ENCODE measurements around the gene CENPU.
"Not testable (repeated sequence)": the region's sequence is repeated elsewhere in the genome, so short reads cannot be mapped to it uniquely, and the experiment has no call there.

The CENPU gene

GRCh38 chr4:184657144-184657543, 76.8 kb downstream of the CENPU start:
- peaks cover 4% of the 10 kb centered on the region for H3K36me3 Mint-ChIP-seq
- no peaks in the 10 kb centered on the region for H3K9me3 Mint-ChIP-seq
- H3K4me3 Mint-ChIP-seq: no peak overlapping the region
- ATAC-seq (ENCODE audit: low read depth) (no peak), DNase-seq (ENCODE audit: low spot score in 2 of 2) (no peak)
- H3K4me1 Mint-ChIP-seq: peaks cover 18% of the 10 kb centered on the region
- no peaks in the 10 kb centered on the region for H3K27me3 Mint-ChIP-seq
- no peak overlapping the region for H3K27ac Mint-ChIP-seq

- DNase-seq (ENCODE audit: low spot score in 2 of 2): no peak
- Mint-ChIP-seq H3K9me3 (no peaks in the 10 kb centered on the region), H3K4me3 (no peak overlapping the region), H3K36me3 (peaks cover 3% of the 10 kb centered on the region), H3K27ac (no peak overlapping the region), H3K4me1 (peaks cover 21% of the 10 kb centered on the region), H3K27me3 (no peaks in the 10 kb centered on the region)
- no peak for ATAC-seq (ENCODE audit: low read depth)
Measured at GRCh38 chr4:184655889-184656869, 77.7 kb downstream of the CENPU start.

- peaks cover 29% of the 10 kb centered on the region for H3K4me1 Mint-ChIP-seq
- peaks cover 2% of the 10 kb centered on the region for H3K36me3 Mint-ChIP-seq
- DNase-seq (ENCODE audit: low spot score in 2 of 2) (no peak), ATAC-seq (ENCODE audit: low read depth) (no peak)
- H3K9me3 Mint-ChIP-seq: no peaks in the 10 kb centered on the region
- no peak overlapping the region for H3K4me3 Mint-ChIP-seq
- H3K27ac Mint-ChIP-seq: no peak overlapping the region
- no peaks in the 10 kb centered on the region for H3K27me3 Mint-ChIP-seq
Measured at GRCh38 chr4:184653650-184654049, 80.2 kb downstream of the CENPU start.

GRCh38 chr4:184652681-184653080, 81.2 kb downstream of the CENPU start:
- not testable (repeated sequence) for H3K36me3 Mint-ChIP-seq; H3K27me3 Mint-ChIP-seq; DNase-seq (ENCODE audit: low spot score in 2 of 2); H3K27ac Mint-ChIP-seq; ATAC-seq (ENCODE audit: low read depth); H3K9me3 Mint-ChIP-seq; H3K4me3 Mint-ChIP-seq
- H3K4me1 Mint-ChIP-seq: peaks cover 38% of the 10 kb centered on the region

GRCh38 chr4:184651899-184652298, 82.0 kb downstream of the CENPU start:
- ATAC-seq (ENCODE audit: low read depth) (no peak), DNase-seq (ENCODE audit: low spot score in 2 of 2) (no peak)
- peaks cover 37% of the 10 kb centered on the region for H3K4me1 Mint-ChIP-seq
- H3K36me3 Mint-ChIP-seq: peaks cover 2% of the 10 kb centered on the region
- H3K4me3 Mint-ChIP-seq: no peak overlapping the region
- H3K27ac Mint-ChIP-seq: peak overlapping the region; percentile 32
- H3K9me3 Mint-ChIP-seq: no peaks in the 10 kb centered on the region
- H3K27me3 Mint-ChIP-seq: no peaks in the 10 kb centered on the region

- Mint-ChIP-seq H3K4me3 (peak overlapping the region; percentile 93), H3K4me1 (peaks cover 36% of the 10 kb centered on the region), H3K9me3 (no peaks in the 10 kb centered on the region), H3K27me3 (no peaks in the 10 kb centered on the region), H3K36me3 (peaks cover 2% of the 10 kb centered on the region), H3K27ac (peak overlapping the region; percentile 82)
- DNase-seq (ENCODE audit: low spot score in 2 of 2) (peak in 1 of 2 donors; percentile 6), ATAC-seq (ENCODE audit: low read depth) (no peak)
Measured at GRCh38 chr4:184649971-184650855, 83.7 kb downstream of the CENPU start.

GRCh38 chr4:184649026-184649970, 84.6 kb downstream of the CENPU start, which contains the start of the genes CASP3 and PRIMPOL:
Gene CASP3 (minus strand): TSS chr4:184649447. CDS start chr4:184638453, 10,994 bp downstream.
Gene PRIMPOL (plus strand): TSS chr4:184649738. CDS start chr4:184657141, 7,403 bp downstream.
- Mint-ChIP-seq H3K27me3 (no peaks in the 10 kb centered on the region), H3K4me1 (peaks cover 36% of the 10 kb centered on the region), H3K4me3 (peak within 1 kb of the TSS; percentile 97)

GRCh38 chr4:184648313-184649025, 85.4 kb downstream of the CENPU start:
- peak; percentile 6 for ATAC-seq (ENCODE audit: low read depth)
- H3K36me3 Mint-ChIP-seq: peaks cover 2% of the 10 kb centered on the region
- H3K27ac Mint-ChIP-seq: peak overlapping the region; percentile 82
- no peaks in the 10 kb centered on the region for H3K9me3 Mint-ChIP-seq
- peak in 1 of 2 donors; percentile 55 for DNase-seq (ENCODE audit: low spot score in 2 of 2)
- H3K4me3 Mint-ChIP-seq: peak overlapping the region; percentile 97
- H3K4me1 Mint-ChIP-seq: peaks cover 35% of the 10 kb centered on the region
- no peaks in the 10 kb centered on the region for H3K27me3 Mint-ChIP-seq

More at GRCh38 chr4:184649026-184649970, 84.6 kb downstream of the CENPU start, which contains the start of the genes CASP3 and PRIMPOL:
- peak; percentile 86 for ATAC-seq (ENCODE audit: low read depth)
- Mint-ChIP-seq H3K9me3 (no peaks in the 10 kb centered on the region), H3K36me3 (peaks cover 2% of the 10 kb centered on the region), H3K27ac (peak within 1 kb of the TSS; percentile 82)
- peak; percentile 89 to 90 for DNase-seq (ENCODE audit: low spot score in 2 of 2)

- H3K36me3 Mint-ChIP-seq: peaks cover 2% of the 10 kb centered on the region
- no peaks in the 10 kb centered on the region for H3K27me3 Mint-ChIP-seq
- DNase-seq (ENCODE audit: low spot score in 2 of 2) (no peak), ATAC-seq (ENCODE audit: low read depth) (no peak)
- H3K27ac Mint-ChIP-seq: peak overlapping the region; percentile 82
- H3K4me3 Mint-ChIP-seq: peak overlapping the region; percentile 97
- no peaks in the 10 kb centered on the region for H3K9me3 Mint-ChIP-seq
- peaks cover 33% of the 10 kb centered on the region for H3K4me1 Mint-ChIP-seq
Measured at GRCh38 chr4:184648054-184648312, 85.9 kb downstream of the CENPU start.

- H3K4me1 Mint-ChIP-seq: peaks cover 30% of the 10 kb centered on the region
- H3K36me3 Mint-ChIP-seq: no peaks in the 10 kb centered on the region
- H3K27ac Mint-ChIP-seq: peak overlapping the region; percentile 82
- no peaks in the 10 kb centered on the region for H3K9me3 Mint-ChIP-seq
- ATAC-seq (ENCODE audit: low read depth): no peak
- peak overlapping the region; percentile 97 for H3K4me3 Mint-ChIP-seq
- H3K27me3 Mint-ChIP-seq: no peaks in the 10 kb centered on the region
- DNase-seq (ENCODE audit: low spot score in 2 of 2): no peak
Measured at GRCh38 chr4:184647266-184648053, 86.4 kb downstream of the CENPU start.

- no peak overlapping the region for H3K27ac Mint-ChIP-seq
- H3K27me3 Mint-ChIP-seq: no peaks in the 10 kb centered on the region
- DNase-seq (ENCODE audit: low spot score in 2 of 2): no peak
- H3K9me3 Mint-ChIP-seq: no peaks in the 10 kb centered on the region
- no peak for ATAC-seq (ENCODE audit: low read depth)
- peaks cover 36% of the 10 kb centered on the region for H3K4me1 Mint-ChIP-seq
- H3K4me3 Mint-ChIP-seq: no peak overlapping the region
- peaks cover 7% of the 10 kb centered on the region for H3K36me3 Mint-ChIP-seq
Measured at GRCh38 chr4:184645904-184646610, 87.8 kb downstream of the CENPU start.

Measured in memory B cell (primary cell).